ENCODE measurements around the gene COQ8B.
A peak's percentile ranks its signal among the peaks of the same experiment; 100 is the strongest.

COQ8B gene

GRCh38 chr19:40690050-40690692 lies 26.5 kb downstream of the COQ8B start, which contains the start of gene NUMBL:
Gene NUMBL (minus strand): TSS chr19:40690651. CDS start chr19:40690483, 168 bp downstream.
- DNase-seq, result no peak

- DNase-seq, result peak; percentile 28
These were observed 27.2 kb downstream of the COQ8B start for GRCh38 chr19:40689339-40690049.

GRCh38 chr19:40688987-40689338 lies 27.7 kb downstream of the COQ8B start:
- DNase-seq, result no peak

GRCh38 chr19:40688309-40688708 lies 28.4 kb downstream of the COQ8B start:
- no peak for DNase-seq

GRCh38 chr19:40687525-40688016 lies 29.1 kb downstream of the COQ8B start:
- peak; percentile 77 for DNase-seq

GRCh38 chr19:40686882-40687524 lies 29.7 kb downstream of the COQ8B start:
- no peak for DNase-seq

GRCh38 chr19:40685563-40685962 lies 31.1 kb downstream of the COQ8B start:
- DNase-seq, result no peak

GRCh38 chr19:40685016-40685526 lies 31.6 kb downstream of the COQ8B start:
- DNase-seq, result no peak

- DNase-seq, result no peak
These were observed 32.4 kb downstream of the COQ8B start for GRCh38 chr19:40684280-40684679.

- DNase-seq, result no peak
These were observed 33.2 kb downstream of the COQ8B start for GRCh38 chr19:40683437-40683836.

GRCh38 chr19:40682431-40682964 lies 34.2 kb downstream of the COQ8B start:
- no peak for DNase-seq

GRCh38 chr19:40681039-40681438 lies 35.6 kb downstream of the COQ8B start:
- no peak for DNase-seq

GRCh38 chr19:40677156-40677555 lies 39.5 kb downstream of the COQ8B start:
- DNase-seq, result no peak

- DNase-seq, result no peak
These were observed 42.4 kb downstream of the COQ8B start for GRCh38 chr19:40674291-40674690.

- no peak for DNase-seq
These were observed 43.3 kb downstream of the COQ8B start for GRCh38 chr19:40673397-40673796.

GRCh38 chr19:40672573-40673299 lies 44.0 kb downstream of the COQ8B start:
- no peak for DNase-seq

- no peak for DNase-seq
These were observed 44.6 kb downstream of the COQ8B start for GRCh38 chr19:40672038-40672437.

GRCh38 chr19:40671404-40671803 lies 45.3 kb downstream of the COQ8B start:
- DNase-seq, result no peak

- no peak for DNase-seq
These were observed 47.6 kb downstream of the COQ8B start for GRCh38 chr19:40668991-40669614.

GRCh38 chr19:40667602-40668001 lies 49.1 kb downstream of the COQ8B start:
- no peak for DNase-seq

- no peak for DNase-seq
These were observed 49.8 kb downstream of the COQ8B start for GRCh38 chr19:40666803-40667438.
